Ovary (tissue), 3 donors: ENCODE measurements around the gene ETS1.

Source experiments
- CTCF ChIP-seq, 3 donors: fragments of 450-650 bp in 2 of 3; fragments of 200-600 bp in 1 of 3; IDR thresholded peaks; one replicate each; pipeline versions ENCODE4 v1.5.1 to v1.8.0; 2016 to 2022; ENCODE audit warnings: antibody characterized with exemption in 3 of 3, mild to moderate bottlenecking in 1 of 3
- POLR2A ChIP-seq: fragments of 450-650 bp; IDR thresholded peaks from one replicate; pipeline ENCODE4 v1.6.1; 2017; ENCODE audit warnings: antibody characterized with exemption, mild to moderate bottlenecking, moderate library complexity
- donor health status: DM: no; HTN: no; CAD: no.

- TF ChIP-seq CTCF (IDR thresholded peaks at IDR 0.05) (no peak), POLR2A (no peak)
Observed at GRCh38 chr11:128516886-128517285, 70.5 kb downstream of the ETS1 start.
